HG03575 (cell line): ENCODE measurements around the gene PLCL2.

ENCODE experiments used
- ATAC-seq: cut with Tn5 transposase; IDR thresholded peaks from one replicate; pipeline ENCODE4 v1.9.1; 2021; ENCODE audit not compliant: unreplicated experiment, insufficient number of reproducible peaks, low FRiP score; ENCODE audit errors: extremely low read depth

The PLCL2 gene

DNA sequence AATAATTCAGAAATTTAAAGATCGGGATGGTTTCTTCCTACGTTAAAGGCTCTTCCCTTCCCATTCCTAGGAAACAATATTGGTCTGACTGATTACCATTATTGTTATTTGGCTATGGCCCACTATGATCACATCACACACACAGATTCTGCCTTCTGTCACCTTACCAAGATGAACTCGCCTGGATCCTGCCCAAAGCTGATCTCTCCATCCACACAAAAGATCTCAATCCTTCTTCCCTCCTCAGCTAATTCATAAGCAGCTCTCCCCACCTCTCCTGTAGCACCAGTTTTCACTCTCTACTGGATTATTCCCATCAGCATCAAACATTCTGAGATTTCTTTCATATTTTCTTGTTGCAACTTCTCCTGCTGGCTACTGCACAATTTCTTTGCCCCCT, 25.0 kb downstream of the PLCL2 start:
- no peak for ATAC-seq

DNA sequence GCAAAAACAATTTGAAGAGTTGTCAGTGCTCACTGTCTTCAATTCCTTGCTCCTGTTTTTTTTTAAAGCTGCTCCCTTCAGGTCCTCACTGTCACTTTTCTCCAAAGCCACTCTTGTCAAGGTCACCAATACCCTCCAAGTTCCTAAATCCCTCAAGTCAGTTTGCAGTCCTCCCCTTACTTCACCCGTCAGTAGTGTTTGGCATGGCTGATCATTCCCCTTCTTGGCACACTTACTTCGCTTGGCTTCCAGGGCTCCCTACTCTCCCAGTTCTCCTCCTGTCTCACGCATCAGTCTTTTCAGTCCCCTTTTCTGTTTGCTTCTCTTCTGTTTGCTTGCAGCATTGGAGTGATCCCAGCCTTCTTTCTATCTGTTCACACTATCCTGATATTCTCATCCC, 25.5 kb downstream of the PLCL2 start:
- no peak for ATAC-seq

DNA sequence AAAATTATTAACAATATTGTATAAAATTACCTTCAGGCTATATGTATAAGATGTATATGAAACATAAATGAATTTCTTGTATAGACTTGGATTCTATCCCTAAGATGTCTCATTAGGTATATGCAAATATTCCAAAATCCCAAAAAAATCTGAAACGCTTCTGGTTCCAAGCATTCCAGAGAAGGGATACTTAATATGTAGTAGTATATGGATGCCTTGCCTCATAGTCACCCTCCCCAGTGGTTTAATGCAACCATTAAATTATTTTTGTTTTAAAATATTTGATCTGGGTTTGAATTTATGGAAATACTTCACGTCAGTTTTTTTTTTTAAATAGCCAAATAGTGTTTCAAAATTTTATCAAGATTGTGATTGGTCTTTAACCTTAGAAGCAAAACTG, 27.2 kb downstream of the PLCL2 start:
- ATAC-seq = no peak

DNA sequence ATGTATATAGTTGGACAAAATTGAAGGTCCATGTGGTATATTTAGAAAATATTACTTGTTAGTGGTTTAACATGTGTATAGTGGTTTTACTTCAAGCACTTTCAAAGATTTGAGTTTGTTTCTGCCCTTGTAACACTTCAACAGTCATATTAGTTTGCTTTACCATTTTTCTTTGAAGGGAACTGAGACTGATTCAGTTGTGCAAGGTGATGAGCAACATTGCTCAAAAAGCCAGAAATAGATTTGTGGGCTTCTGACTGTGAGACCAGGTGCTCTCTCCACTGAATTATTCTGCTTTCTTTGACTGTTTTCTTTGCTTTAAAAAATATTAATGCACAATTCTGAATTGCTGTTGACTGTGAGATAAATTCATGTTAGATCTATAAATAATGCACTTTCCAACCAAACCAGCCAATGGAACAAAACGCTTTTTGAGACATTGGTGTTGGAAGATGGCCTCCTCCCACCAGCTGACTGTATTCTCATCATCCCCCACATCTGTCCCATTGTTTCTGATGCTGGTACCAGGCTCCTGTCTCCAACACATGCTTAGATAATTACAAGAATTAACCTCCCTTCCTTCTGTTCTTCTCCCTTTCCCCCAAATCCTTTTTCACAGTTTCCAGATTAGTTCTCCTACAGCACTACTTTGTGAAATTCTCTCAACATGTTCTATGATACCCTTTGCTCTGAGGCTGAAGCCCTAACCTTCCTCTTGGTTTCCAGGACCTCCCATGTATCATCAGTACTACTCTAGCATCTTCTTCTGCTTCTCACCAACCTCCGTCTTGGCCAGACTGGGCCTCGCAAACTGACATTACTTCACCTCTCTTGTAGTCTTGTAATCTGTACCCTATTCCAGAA, 27.9 kb downstream of the PLCL2 start:
- peak; percentile 90 for ATAC-seq

DNA sequence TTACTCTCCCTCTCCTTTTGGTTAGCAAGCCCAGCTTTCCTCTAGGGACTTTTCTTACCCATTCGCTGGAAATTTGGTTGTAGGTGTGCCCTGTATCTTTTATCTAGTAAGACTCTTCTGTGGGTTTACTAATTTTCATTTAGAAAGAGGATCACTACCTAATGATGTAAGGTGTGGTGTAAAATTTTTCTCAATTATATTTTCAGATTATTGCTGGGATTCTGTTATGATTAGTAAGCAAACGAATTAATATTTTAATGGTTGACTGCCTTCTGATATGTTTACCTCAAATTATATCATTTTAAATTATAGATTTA, 28.5 kb downstream of the PLCL2 start:
- ATAC-seq = no peak

DNA sequence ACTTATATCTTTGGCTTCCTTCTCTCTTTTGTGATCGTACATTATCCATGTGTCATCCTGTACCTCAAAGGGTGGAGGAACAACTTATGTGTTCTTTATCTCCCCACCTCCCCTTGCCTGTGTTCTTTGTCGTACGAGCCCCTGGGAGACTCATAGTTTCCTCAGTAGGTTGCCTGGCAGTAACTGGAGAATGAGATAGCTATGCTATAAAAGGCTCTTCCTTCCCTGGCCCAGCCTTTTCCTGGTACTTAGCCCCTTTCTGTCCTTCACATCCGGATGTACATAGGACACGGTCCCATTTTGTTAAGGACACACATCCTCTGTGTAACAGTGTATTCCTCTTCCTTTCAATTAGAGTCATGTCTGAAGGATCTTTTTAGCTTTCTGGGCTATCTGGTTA, 32.1 kb downstream of the PLCL2 start:
- ATAC-seq = no peak

DNA sequence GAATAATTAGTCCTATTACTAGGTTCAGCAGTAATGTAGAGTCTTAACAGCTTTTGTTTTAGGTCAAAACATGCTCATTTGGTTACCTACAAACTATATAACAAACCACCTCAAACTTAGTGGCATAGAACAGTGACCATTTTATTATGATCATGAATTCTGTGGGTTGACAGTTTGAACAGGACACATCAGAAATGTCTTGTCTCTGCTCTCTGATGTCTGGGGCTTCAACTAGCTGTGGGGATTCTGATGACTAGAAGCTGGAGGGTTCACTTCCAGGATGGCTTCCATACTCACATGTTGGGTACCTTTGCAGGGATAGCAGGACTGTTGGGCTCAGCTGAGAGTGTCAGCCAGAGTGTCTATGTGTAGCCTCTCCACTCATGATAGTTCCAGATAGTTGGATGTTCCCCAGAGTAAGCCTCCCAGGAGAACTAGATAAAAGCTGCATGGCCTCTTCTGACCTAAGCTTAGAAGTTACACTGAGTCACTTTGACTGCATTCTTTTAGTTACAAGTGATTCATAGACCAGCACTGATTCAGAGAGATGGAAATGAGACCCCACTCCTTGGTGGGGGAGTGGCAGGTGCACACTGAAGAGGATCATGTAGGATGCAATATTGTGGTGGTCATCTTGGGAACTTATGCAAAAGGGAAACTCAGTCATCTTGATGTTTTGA, 32.6 kb downstream of the PLCL2 start:
- no peak for ATAC-seq

DNA sequence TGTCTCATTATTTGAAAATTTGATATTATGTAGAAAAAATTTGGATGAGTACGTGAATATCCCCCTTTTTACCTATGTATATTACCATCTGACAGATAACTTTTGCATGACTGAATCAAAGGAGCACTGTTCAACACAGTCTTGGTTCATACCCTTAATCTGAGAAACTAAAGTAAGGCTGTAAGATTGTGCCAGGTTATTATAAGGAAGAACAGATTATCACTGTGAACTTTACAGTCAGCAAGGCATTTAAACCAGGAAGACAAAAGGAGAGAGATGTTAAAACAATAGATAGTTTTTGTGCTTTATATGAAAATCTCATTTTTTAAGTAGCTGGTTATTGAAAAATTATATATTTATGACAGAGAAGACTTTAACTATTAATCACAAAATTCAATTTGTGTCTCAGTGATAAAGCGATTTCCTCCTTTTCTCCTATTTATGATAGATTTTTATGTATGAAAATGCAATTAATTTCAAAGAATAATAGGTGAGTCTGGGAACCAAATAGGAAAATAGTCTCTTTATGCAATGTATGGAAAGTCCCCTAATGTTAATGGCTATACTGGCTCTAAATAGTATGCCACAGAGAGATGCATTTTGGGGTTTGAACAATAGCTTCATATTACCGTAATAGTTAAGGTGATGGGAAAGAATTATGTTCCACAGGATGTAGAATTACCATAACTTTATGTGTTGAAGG, 33.4 kb downstream of the PLCL2 start:
- ATAC-seq = no peak

DNA sequence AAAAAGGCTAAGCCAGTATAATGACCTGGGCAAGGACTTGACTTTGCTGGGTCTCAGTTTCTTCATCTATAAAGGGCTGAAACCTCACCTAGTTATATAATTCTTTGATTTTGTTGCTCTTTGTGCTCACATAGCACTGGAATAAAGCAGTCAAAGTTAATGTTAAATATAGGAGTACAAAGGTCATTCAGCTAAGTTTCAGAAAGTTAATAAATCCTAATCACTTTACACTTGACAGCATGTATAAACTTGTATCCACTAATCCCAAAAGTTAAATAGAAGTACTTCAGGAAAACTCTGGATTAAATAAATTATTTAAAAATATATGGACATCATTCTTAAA, 33.9 kb downstream of the PLCL2 start:
- ATAC-seq = no peak

DNA sequence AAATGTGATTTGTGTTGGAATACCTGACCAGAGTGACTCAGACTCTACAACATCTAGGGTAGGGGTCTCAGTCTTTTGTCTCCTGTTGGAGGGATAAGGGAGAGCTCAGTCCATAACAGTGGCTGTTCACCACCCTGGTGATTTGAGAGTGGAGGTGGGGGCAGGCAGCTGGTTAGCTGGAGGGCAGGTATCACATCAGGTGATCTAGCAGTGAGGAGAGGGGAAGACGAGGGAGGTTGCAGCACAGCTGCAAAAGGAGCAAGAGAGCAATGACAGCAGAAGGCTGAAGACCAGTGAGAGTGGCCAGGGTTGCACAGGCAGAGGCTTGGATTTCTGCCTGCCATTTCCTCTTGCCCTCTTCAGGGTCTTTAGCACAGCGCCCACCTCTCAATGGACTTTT, 38.4 kb downstream of the PLCL2 start:
- no peak for ATAC-seq

DNA sequence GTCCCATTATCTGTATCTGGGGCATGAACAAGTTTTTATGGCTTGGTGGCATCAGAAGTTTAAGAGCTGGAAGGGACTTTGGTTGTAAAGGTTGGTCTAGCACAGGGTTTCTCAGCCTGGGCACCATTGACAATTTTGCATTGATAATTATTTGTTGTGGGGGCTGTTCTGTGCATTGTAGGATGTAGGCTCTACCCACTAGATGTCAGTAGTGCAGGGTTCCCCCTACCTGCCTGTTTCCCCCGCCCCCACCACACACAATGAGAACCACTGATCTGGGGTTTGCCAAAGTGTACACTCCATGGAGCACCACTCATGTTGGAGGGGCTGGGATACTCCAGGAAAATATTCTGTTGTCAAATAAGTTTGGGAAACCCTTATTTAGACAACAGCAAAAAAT, 42.7 kb downstream of the PLCL2 start:
- no peak for ATAC-seq

DNA sequence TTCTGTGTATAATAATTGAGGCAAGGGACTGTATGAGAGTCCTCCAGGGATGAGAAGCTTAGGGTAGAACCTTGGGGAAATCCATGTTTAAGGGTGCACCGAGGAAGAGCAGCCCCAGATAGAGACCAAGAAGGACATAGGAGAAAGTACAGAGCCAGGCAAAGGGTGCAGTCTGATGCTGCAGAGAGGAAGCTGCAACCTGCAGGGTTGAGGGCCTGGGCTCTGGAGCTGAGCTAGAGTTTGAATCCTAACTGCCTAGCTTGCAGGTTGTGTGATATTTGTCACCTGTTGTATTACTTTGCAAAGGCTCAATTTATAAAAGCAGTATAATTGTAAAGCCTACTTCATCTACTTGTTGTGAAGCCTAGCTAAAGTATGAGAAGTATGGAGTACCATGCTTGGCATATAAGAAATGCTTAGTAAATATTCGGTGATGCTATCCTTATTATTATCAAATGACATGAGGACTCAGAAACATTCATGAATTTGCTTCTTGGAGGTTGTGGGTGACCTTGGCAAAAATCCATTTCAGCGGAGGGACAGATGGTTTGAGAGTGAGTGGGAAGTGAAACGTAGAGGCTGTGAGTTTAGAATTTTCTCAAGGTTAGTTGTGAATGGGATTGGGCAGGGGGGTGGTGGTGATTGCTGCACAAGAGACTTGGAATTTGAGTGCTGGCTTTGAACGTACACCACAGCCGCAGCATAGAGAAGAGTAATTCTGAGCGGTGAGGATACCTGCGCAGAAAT, 43.8 kb downstream of the PLCL2 start:
- ATAC-seq = no peak

DNA sequence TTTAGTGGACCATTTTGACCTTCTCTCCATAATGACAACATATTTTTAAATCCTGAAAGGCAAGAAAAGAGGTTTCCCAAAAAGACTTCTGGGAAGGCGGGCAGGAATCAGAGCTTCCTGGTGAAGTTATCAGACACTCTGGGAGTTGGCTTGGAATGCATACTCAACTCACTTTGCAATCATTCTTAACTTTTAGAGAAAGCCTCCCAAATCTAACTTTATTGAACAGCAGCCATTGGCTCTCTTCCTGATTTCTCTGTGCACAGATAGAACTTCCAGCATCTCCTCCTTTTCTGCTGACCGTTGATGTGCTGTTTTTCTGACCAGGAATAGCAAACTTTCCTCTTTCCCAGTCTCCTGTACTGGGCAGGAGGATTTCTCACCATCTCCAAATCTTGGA, 44.6 kb downstream of the PLCL2 start:
- ATAC-seq = no peak

DNA sequence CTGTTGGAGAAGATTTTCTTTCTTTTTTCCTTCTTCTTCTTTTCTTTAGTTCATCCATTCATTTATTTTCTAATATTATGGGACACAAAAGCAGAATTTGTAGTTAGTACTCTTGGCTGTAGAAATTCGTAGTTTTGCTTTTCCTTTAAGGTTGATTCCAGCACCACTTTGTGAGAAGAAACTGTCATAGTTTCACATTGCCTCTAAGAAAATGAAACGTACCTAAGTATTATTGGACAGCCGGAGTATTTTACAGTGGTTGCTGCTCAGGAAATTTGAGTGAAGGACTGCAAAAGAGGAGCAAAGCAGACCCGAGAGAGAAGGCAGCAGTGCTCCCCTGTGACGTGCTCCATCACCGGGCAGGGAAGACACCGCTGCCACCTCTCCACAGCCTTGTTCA, 48.1 kb downstream of the PLCL2 start:
- ATAC-seq = no peak

DNA sequence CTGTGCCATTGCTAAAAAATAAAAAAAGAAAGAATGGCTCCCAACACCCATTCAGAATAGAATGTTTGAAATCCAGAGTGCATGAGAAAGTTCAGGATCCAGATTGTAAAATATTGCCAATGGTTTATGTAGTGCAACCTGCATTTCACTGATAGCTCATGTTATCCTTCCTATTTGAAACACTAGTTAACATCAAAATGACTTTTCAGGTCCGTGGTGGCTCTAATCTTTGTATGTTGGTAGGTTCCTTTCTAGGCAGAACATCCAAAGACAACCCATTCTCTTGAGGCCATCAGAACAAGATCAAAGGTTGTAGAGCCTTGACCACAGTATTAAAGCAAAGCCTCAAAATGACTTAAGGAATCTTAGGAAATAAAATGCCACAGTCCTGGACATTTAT, 51.0 kb downstream of the PLCL2 start:
- no peak for ATAC-seq

DNA sequence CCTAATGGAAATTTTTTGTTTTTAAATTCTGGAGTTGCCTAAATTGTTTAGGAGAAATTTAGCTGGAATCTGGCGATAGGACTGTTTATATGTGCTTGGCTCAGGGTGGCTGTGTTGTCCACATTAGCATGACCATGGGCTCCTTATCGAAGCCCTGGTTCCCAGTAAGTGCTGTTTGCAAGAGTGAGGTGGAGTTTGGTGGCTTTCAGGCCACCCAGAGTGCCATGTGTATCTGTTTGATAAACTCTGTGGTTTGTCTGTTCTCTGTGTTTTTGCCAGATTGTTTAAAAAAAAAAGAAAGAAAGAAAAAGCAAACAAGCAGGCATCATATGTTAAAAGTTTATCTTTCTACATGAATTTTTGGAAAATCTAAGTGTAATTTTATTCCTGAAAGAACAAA, 51.5 kb downstream of the PLCL2 start:
- no peak for ATAC-seq

DNA sequence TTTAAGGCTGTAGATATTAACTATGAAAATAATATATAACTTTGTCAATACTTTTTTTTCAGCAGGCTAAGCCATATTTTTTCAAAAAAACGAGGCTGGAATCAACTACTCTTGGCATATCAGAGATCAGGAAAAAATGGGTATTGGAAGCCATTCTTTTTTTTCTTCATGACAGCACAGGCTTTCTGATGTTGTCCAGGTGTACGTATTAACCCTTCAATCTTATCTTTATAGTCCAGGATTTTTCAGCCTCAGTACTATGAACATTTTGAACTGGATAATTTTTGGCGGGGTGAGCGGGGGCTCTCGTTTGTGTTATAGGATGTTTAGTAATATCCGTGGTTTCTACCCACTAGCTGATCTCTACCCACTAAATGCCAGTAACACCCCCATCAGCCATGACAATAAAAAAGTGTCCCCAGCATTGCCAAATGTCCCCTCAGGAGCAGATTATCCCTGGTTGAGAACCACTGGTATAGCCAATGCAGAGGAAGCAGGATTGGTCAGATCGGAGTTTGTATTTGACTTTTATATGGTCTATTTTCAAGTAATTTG, 52.0 kb downstream of the PLCL2 start:
- ATAC-seq = no peak

DNA sequence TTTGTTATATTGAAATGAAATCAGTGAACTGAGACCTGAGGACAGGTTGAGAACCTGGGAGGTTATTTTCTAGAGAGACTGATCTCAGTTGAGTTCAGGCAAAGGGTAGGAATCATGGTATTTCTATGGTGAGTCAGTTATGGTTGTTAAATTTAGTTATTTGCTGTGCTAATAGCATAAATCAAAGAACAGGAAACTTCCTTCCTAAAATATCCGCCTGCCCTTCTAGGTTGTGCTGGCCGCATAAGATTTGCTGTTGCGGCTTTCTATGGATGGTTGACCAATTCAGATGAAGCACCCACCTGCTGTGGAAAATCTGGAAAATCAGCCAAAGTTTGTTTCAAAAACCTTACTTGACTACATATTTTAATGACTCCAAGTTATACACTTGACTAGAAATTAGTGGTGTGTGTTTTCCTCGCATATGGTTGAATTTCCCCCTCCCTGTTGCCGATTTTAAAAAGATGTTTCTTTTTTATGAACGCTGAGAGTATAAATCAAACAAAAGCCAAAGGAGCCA, 52.6 kb downstream of the PLCL2 start:
- ATAC-seq = no peak
